GF-D8 (cell line): ENCODE measurements around the gene ASCC3.
"Not testable (repeated sequence)": the region's sequence is repeated elsewhere in the genome, so short reads cannot be mapped to it uniquely, and the experiment has no call there.

Source experiments
- DNase-seq: peaks from one replicate; lab custom pipeline; 2025; lab: John Stamatoyannopoulos, UW

The ASCC3 gene

DNA sequence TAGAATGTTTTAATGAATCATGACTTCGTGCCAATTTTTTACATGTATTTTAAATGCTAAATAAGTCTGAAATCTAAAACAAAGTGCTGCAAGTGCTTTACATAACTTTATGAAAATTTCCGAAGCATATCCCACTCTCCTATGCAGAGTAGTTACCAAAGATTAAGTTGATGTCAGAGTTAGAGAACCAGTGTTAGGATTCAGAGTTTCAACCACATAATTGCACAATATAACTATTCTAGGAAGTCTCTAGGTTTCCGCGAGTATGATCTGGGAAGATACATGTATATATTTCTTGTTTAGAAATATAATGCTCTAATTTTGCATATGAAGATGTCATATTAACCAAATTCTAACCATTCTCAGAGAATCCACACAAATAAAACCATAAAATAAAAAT lies 74.8 kb downstream of the ASCC3 start:
- peak; percentile 58 for DNase-seq

DNA sequence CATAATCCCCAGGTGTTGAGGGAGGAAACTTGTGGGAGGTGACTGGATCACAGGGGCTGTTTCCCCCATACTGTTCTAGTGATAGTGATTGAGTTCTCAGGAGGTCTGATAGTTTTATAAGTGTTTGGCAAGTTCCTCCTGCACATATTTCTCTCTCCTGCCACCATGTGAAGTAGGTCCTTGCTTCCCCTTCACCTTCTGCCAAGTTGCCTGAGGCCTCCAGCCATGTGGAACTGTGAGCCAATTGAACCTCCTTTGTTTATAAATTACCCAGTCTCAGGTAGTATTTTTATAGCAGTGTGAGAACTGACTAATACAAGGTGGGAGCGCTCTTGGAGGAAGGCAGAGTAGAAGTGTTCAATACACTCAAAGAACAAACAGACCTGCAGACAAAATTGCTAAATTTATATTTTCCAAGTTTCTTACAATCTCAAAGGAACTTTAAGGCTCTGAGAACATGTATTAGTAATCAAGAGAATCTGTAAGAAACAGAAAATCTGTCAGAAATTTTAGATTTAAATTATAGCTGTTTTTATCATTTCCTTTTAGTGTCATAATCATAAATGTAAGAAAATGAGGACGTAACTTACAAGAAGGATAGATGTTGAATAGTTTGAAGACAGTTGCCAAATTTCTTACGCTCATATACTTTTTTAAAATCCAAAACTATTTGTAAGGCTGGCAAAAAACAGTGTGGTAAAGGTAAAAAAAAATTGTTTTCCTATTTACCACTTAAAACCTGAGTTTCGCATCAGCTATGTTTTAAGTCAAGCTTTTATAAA lies 77.7 kb downstream of the ASCC3 start:
- DNase-seq = peak; percentile 53

DNA sequence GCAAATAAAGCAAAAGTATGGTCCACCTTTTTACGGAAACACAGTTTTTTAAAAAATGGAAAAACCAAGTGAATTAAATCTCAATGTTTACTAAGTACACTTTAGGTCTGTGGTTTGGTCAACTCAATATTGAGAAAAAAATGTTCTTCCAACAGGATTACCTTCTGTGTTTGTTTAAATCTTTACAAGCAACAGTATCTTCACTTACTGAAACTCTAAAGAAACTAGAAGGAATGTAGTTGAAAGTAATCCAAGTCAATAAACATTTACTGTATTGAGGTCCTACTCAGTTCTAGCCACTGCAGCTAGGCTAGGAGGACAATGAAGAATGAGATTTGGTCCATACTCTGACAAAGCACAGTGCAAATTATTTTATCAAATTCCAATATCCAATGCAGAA lies 80.1 kb downstream of the ASCC3 start:
- no peak for DNase-seq

DNA sequence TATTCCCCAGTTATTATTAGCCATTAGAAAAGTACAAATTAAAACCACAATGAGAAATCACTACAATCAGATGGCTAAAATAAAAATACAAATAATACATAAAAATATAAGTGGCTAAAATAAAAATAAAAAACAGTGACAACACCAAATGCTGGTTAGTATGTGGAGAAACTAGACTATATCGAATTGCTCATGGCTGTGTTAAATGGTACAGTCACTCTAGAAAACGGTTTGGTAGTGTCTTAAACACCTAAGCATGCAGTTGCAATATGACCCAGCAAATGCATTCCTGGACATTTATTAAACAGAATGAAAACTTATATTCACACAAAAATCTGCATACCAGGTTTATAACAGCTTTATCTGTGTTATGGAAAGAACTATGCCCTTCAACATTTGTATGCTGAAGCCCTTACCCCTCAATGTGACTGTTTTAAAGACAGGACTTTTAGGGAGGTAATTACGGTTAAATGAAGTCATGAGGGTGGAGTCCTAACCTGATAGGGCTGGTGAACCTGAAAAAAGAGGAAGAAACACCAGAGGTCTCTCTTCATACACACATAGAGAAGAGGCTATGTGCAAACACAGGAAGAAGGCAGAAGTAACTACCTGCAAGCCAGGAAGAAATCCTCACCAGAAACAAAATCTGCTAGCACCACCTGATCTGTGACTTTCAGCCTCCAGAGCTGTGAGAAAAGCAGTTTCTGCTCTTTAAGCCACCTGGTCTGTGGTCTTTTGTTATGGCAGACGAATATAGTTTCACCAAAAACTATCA lies 84.9 kb downstream of the ASCC3 start:
- DNase-seq = peak; percentile 26

DNA sequence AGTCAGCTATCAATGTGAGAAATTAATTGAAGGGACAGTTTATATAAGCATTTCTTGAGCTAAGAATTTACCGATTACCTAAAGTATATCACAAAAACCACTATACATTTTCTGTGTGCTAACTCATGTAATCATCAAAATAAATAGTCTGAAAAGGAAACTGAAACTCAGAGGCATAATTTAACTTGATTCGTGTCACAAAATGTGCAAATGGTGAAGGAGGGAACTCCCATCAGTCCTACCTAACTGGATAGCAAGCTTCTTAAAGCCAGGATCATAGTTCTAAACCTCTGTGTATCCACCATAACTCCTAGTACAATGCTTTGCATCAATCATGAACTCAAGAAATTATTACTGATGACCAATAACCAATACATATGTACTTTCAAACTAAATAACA lies 91.0 kb downstream of the ASCC3 start:
- no peak for DNase-seq

DNA sequence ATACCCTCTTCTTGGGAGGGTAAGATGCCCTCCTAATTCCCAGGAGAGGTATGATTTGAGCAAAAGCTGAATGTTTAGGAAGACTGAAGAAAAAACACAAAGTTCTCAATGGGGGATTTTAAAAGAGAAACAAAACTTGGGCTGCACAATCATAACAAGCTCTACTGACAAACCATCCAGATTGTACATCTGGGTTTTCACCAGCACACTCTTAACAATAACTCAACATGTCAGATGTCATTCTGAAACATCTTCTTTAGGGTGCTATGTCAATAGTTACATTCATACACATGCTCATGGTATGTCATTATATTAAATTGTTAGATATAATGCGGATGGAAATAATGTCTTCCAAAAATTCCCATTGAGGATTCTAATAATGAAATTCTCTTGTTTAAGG lies 95.1 kb downstream of the ASCC3 start:
- DNase-seq = no peak

DNA sequence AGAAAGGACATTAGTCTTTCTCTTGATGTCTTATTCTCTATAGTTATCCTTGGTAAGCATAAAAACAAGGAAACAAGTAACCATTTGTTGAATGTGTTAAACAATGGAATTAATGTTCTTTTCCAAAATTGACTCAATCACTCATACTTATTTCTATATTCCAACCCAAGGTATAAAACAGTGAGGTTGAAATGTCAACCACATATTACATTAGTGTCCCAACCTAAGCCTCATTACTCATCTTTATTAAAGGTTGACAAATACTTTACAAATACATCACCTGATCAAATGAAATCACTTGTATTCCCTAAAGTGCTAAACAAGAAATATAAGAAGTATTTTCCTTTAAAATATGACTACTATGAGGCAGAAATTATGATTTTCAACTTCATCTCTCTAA lies 100.5 kb downstream of the ASCC3 start:
- no peak for DNase-seq

DNA sequence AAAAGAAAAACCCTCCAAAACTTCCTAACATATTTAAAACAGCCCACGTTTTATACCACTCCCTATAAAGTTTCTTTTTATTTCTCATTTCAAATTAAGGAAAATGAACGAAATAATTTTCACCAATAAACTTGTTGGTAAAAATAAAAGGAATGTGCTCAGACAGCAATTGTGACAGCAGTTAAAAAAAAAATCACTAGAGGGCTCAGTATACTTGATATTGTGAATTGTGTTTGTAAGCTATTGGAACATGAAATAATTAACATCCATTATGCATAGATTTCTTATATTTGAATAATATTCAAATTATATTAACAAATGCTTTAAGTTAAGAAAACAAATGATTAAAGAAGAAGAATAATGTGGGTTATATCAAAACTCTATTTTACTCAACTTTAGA lies 105.5 kb downstream of the ASCC3 start:
- DNase-seq = no peak

DNA sequence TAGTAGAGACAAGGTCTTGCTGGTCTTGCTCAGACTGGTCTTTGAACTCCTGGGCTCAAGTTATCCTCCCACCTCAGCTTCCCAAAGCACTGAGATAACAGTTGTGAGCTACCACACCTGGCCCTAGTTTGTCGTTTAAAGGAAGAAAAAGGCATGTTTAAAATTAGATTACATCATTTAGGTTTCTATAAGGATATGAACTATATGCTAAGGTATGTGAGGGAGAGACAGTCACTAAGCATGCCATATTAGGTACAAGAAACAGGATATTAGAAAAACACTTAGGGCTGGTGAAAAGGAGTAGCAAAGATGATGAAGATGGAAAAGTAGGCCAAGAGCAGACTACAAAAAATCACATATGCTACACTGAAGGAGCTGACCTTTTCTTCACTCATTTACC lies 106.4 kb downstream of the ASCC3 start:
- DNase-seq = no peak

DNA sequence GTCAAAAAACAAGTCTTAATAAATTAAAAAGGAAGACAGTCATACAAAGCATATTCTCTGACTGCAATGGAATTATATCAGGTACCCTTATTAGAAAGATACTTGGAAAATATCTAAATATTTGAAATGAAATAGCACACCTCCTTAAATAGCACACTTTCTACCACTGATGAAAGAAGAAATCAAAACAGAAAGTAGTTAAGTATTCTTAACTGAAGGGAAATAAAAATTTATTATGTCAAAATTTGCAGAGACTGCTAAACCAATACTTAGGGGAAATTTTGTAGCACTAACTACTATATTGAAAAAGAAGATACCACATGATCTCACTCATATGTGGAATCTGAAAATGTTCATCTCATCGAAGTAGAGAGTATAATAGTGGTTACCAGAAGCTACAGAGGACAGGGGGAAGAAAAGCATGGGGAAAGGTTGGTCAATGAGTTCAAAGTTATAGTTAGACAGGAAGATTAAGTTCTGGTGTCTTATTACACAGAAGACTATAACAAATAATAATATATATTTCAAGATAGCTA lies 112.2 kb downstream of the ASCC3 start:
- no peak for DNase-seq

DNA sequence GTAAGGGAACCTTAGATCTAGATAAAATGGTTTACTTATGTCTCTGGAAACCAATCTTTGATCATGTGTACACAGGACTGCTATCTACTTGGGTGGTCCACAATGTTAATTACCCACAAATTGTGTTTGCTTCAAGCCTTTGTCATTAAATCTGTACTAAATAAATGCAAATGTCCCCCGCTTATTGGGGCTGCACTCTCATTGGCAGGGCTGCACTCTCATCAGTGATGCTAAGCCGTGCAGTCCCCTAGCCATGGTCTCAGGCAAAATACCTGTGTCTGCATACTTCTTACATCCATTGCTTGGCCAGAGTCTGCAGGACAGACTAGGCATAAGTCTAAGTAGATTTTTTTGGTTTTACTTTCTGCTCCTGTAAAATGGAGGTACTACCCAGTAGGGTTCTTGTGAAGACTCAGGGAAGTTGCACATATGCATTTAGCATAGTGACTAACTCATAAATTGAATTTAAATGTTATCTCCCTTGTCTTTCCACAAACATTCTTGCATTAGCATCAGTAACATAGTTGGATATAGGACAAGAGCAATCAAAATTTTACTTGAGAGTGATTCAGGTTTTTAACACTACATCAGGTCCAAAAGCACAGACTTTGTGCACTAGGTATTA lies 117.4 kb downstream of the ASCC3 start:
- no peak for DNase-seq

DNA sequence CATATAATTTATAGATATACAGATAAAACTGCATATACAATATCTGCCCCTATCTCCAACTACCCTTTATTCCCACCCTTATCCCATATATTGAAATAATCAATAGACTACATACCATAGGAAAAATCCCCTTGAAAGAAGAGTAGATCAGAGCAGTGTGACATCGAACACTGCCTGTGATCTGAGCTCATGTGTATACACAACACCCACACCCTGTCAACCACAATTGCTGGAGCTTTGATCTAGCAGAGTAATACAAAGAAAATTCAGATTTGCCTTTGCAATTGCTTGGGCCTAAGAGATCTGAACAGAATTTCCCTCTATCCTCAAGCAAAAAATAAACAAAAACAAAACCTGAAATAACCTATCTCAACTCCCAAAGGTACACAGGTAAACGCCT lies 119.3 kb downstream of the ASCC3 start:
- DNase-seq = no peak

DNA sequence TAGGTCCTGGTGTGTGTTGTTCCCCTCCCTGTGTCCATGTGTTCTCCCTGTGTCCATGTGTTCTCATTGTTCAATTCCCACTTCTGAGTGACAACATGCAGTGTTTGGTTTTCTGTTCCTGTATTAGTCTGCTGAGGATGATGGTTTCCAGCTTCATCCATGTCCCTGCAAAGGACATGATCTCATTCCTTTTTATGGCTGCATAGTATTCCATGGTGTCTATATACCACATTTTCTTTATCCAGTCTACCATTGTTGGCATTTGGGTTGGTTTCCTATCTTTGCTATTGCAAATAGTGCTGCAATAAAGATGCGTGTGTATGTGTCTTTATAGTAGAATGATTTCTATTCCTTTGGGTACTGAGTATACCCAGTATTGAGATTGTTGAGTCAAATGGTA lies 122.7 kb downstream of the ASCC3 start:
- not testable (repeated sequence) for DNase-seq

DNA sequence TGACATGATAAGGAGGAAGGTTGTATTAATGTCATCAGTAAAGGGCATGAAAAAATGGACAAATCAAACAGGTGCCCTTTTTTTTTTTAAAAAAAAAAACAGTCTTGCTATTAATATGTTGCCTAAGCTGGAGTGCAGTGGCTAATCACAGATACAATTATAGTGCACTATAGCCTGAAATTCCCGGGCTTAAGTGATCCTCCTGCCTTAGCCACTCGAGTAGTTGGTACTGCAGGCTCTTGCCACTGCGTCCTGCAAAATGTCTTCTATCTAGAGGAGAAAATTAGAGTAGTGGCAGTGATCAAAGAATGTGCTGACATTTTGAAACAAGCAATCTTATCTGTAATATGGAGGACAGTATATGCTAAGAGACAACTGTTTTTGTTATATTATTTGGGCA lies 127.7 kb downstream of the ASCC3 start:
- no peak for DNase-seq

DNA sequence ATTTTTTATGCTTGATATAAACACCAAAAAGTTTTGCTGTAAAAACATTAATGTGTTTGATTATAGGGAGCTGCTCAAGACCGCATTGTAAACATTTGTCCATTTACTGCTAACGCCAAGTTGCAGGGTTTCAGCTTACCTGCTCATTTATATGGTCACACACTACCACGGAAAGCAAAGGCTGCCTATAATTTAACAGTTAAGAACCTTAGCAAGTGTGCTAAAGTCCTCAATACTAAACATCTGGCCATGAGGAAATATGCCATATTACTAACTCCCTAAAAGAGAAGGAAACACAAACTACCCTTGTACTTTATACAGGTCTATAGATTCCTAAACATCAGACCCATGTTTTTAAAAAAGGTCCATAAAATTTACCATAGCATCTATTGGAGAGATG lies 129.5 kb downstream of the ASCC3 start:
- DNase-seq = no peak

DNA sequence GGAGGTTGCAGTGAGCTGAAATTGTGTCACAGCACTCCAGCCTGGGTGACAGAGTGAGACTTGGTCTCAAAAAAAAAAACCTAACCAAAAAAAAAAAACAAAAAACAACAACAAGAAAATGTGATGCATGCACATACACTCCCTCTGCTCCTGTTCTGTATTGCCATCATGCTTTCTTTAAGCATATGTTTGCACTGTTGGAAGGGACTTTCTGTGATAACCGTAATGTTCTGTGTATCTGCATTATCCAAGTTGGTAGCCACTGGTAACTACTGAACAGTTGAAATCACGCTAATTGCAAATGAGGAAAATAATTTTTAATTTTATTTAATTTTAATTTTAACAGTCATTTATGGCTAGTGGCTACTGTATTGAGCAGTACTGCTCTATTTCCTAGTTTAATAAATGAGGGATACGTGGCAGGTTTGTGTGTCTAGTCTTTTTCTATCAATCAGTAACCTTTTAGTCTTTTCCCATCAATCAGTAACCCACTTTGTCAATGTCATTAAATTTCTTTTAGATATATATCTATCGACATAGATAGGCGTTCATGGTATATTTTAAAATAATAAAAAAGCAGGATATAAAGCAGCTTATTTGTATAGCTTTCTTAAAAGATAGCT lies 135.6 kb downstream of the ASCC3 start:
- DNase-seq = no peak

DNA sequence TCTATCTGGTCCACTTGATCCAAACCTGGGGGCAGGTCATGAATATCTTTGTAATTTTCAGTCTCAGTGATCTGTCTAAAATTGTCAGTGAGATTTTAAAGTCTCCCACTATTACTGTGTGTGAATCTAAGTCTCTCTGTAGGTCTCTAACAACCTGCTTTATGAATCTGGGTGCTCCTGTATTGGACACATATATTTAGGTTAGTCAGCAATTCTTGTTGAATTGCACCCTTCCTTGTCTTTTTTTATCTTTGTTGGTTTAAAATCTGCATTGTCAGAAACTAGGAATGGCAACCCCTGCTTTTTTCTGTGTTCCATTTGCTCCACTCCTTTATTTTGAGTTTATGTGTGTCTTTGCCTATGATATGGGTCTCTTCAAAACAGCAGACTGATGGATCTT lies 140.7 kb downstream of the ASCC3 start:
- DNase-seq = no peak

DNA sequence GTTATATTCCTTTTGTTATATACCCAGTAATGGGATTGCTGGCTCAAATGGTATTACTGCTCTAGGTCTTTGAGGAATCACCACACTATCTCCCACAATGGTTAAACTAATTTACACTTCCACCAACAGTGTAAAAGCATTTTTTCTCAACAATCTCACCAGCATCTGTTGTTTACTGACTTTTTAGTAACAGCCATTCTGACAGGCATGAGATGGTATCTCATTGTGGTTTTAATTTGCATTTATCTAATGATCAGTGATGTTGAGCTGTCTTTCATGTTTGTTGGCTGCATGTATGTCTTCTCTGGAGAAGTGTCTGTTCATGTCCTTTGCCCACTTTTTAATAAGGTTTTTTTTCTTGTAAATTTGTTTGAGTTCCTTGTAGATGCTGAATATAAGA lies 143.4 kb downstream of the ASCC3 start:
- DNase-seq = not testable (repeated sequence)

DNA sequence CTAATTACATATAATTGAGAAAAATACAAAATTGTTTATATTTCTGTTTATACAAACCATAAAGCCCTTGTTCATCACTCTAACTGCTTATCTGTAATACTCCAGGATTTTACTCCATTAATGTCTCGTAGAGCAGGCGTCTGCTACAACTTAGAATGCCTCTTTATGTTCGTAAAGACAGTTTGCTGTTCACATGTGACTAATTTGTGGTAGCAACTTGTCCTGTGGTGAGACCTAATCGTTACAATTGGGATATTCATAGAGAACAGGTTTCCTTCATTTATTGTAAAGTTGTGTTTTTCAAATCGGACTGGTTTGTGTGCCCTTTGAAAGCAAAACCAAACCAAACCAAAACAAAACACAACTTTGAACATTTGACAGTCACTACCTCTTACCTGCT lies 149.7 kb downstream of the ASCC3 start:
- DNase-seq = no peak

DNA sequence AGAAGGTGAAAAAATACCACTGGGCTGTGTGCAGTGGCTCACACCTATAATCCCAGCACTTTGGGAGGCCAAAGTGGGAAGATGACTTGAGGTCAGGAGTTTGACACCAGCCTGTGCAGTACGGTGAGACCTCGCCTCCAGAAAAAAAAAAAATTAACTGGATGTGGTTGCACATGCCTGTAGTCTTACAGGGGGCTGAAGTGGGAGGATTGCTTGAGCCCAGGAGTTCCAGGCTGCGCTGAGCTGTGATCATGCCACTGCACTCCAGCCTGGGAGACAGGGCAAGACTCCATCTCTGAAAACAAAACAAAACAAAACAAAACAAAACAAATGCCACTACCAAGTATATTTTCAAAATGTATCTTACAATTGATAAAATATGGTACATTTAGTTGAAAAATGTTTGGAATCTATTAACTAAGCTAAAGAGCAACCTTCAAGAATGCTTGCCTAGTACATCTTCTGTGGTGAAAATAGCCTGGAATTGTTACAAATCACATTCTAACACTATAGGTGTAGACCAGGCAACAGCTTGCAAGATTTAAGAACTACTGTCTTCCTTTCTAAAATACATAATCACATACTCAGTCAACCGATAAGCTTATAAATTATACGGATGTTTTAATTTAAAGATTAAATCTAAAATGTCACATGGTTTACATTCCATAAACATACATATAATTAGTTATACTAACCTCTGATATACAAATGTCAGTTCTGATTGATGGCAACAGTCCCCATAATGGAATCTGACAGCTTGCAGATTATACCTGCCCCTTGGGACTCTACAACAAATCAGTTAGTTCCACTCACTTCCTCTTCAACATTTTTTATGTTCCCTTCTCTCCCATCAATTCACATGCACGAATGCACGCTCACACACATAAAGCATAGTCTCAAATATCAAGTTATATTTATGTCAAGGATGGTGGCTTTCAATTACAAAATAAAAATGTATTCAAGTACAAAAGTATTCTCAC lies 150.8 kb downstream of the ASCC3 start:
- DNase-seq = no peak

DNA sequence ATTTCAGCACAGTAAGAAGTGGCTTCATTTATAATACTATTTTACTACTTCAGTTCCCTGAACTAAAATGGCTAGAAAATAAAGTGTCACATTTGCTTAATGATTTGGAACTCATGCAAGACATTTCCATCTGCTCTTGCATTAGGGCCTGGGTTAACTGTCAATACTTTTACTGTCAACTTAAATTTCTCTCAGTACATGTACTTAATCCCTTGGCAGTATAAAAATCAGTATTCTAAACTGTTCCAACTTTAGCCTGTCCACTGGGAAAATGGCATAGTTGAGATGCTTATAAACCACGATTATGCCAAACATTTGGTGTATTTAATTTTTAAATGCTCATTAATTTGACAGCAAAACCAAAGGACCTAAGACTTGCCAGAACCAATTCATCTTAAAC lies 154.5 kb downstream of the ASCC3 start:
- DNase-seq = no peak
